HG02981 (cell line): ENCODE measurements around the gene MMAB.

Experiments used
- ATAC-seq: cut with Tn5 transposase; IDR thresholded peaks from one replicate; pipeline ENCODE4 v1.9.1; 2021; ENCODE audit warnings: mild to moderate bottlenecking, moderate library complexity; ENCODE audit not compliant: unreplicated experiment

MMAB gene

DNA sequence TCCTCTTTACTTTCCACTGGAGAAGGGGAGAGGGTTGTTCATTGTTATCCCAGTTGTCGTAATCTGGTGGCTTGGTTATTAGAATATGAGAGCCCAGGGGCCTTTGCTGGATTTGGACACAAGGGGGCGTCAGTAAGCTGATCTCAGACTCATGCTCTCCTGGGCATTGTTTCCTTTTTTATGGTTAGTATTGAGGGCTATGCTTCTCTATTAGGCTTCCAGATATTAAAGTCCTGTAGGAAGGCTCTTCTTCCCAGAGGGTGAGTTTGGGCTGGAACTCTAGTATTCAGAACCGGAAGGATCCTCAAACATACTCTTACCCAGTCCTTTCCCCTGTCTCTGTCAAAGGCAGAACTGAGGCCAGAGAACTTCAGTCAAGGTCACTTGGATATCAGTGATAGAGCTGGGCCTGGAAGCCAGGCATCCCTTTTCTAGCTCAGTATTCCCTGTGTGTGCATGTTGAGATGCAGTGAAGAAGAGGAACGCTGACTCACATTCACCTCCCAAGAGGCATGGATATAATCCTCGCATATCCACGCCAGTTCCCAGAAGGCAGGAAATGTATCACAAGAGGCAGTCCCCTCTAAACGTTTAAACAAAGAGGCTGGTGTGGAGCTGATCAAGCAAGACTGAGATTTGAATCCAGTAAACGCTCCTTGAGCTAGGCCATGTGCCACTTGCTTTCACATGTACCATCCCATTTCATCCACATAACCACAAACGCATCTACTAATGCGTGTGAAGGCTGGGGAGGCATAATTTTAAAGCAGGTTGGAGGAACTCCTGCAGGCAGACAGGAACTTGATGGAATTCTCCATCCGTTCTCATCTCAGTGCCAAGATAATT lies 54.3 kb downstream of the MMAB start:
- no peak for ATAC-seq

DNA sequence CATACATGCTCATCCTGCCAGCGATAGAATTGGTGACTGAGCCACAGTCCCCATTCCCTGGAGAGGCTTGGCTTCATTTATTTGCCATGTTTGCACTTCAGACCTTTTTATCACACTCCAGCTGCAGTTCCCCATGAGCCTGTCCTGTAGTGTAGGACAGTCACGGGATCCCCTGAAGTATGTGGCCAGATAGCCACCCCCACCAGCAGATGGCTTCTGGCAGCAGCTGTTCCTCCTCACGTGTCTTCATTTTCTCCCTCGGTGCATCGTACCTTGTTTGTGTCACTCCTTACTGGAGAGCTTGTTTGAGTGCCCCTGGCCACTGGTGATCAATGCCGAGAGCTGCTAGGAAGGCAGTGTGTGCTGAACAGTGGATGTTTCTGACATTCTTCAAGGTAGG lies 55.7 kb downstream of the MMAB start:
- no peak for ATAC-seq

DNA sequence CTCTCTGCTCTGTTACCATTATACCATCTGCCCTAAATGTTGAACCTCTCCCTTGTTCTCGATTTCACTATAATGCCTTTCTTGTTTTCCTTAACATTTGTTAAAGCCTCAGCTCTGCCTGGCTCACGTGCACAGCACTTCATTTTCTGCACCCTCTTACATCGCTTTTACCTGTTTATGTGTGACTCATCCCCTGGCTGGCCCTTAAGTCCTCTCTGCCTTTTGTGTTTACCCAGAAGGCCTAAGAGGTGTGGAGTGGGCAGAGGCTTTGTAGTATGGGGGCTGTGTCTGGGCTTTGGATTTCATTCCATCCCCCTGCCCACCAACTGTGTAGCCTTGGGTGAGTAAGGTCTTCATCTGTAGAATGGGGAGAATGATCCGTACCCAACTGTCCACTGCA lies 59.3 kb downstream of the MMAB start:
- ATAC-seq = no peak

DNA sequence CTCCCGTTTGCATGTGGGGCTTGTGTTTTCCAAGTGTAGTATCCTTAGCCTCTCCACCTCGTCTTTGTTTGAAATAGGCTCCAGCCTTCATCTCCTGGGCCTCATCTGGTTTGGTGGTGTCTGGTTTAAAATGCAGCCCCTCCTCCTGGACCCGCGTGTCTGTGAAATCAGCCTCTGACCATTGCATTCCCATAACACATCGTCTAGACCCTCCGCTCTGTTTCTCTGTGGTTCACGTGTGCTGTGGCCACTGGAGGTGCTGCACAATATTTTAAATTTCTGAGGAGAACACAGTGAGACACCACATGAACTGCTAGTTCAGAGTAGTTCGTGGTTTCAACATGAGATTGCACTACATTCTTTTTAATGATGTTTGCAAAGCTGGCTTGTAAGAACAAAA lies 60.3 kb downstream of the MMAB start:
- no peak for ATAC-seq

DNA sequence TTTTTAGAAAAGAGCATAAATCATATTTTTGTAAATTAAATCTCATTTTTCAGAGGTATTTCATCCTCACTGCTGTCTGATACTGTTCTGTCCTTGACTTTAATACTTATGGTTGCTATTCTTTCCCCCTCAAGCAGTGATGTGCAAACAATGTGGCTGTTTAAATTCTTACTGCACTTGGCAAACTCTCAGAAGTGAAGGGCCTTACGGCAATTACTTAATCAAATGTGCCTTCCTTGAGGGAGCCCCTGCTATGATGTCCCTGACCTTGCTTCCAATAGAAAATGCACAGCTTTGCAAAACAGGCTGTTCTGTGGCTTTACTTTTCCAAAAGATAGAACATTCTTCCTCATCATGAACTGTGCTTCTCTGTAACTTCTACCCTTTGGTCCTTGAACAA lies 60.7 kb downstream of the MMAB start:
- no peak for ATAC-seq

DNA sequence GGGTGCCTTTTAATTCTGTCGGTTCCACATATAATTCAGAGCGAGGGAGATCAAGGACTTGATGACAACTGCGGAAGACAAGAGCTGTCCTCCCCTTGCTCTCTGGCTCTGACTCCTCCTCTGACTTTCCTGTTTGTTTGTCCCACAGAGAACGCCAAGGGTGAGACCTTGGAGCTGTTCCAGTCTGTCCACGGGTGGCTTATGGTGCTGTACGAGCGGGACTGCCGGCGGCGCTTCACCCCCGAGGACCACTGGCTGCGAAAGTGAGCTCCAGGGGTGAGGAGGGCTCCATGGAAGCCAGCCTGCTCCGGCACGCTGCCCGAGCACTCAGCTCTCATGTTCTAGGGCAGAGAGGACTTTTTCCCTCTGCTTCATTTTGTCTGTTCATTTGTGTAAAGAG lies 63.1 kb downstream of the MMAB start:
- no peak for ATAC-seq

DNA sequence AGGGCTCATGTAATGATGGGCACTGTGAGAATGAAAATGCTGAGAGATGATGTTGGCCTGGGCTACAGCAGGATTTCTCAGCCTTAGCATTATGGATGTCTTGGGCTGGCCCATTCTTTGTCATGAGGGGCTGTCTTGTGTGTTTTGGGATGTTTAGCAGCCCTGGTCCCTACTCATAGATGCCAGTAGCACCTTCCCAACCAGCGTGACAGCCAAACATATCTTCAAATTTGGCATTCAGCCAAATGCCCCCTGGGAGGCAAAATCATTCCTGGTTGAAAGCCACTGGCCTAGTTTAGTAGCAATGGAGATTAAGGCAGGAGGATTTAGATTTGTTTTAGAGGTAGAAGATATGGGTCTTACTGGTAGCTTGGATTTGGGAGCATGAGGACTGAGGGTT lies 69.2 kb downstream of the MMAB start:
- no peak for ATAC-seq
